CD8-positive, alpha-beta memory T cell (primary cell): ENCODE measurements around the gene COX7A2. TPM values are rescaled to one million over a fixed set of nuclear protein-coding genes. Genes with fewer than 3 reads are reported as not detected.

ENCODE experiments used
- CTCF ChIA-PET: fragments of 350-600 bp; sonication (Branson Sonifier 250); formaldehyde crosslinking; loops from one replicate; lab custom pipeline; 2021; ENCODE audit warnings: antibody characterized with exemption; lab: Charles Lee
- POLR2A ChIA-PET: fragments of 350-600 bp; sonication (Branson Sonifier 250); formaldehyde crosslinking; loops from one replicate; lab custom pipeline; 2021; ENCODE audit warnings: antibody characterized with exemption; lab: Charles Lee
- DNase-seq, 5 donors: peaks; one replicate each; pipeline versions ENCODE4 v3.0.0 to v3.0.0-alpha.2; 2020 to 2022; ENCODE audit warnings: mixed read lengths in 1 of 5
- H3K27ac ChIP-seq: one replicate; pipeline ENCODE4 v1.7.0; 2013; ENCODE audit warnings: low read depth, mild to moderate bottlenecking, low read length, moderate library complexity
- H3K27me3 ChIP-seq: 2 replicates; pipeline ENCODE4 v1.7.0; 2013; ENCODE audit warnings: low read length, mild to moderate bottlenecking; ENCODE audit not compliant: insufficient read depth, poor library complexity, severe bottlenecking
- H3K36me3 ChIP-seq: 2 replicates; pipeline ENCODE4 v1.7.0; 2013; ENCODE audit warnings: mild to moderate bottlenecking, low read length, moderate library complexity; ENCODE audit not compliant: insufficient read depth
- H3K4me1 ChIP-seq: 2 replicates; pipeline ENCODE4 v1.7.0; 2013; ENCODE audit warnings: mild to moderate bottlenecking, low read length, moderate library complexity; ENCODE audit not compliant: insufficient read depth
- H3K4me3 ChIP-seq: 2 replicates; pipeline ENCODE4 v1.7.0; 2013; ENCODE audit warnings: mild to moderate bottlenecking, low read length
- H3K9me3 ChIP-seq: 2 replicates; pipeline ENCODE4 v1.7.0; 2013; ENCODE audit warnings: mild to moderate bottlenecking, low read length
- H3K27ac Mint-ChIP-seq, 8 donors: one replicate each; pipeline ENCODE4 v1.8.0; 2020 to 2021; ENCODE audit warnings: mixed read lengths in 8 of 8, mild to moderate bottlenecking in 6 of 8, inconsistent platforms in 3 of 8, moderate library complexity in 3 of 8
- H3K27me3 Mint-ChIP-seq, 2 donors: one replicate each; pipeline ENCODE4 v1.8.0; 2020 to 2021; ENCODE audit warnings: mixed read lengths in 2 of 2, mild to moderate bottlenecking in 1 of 2, moderate library complexity in 1 of 2
- H3K36me3 Mint-ChIP-seq, 3 donors: one replicate each; pipeline ENCODE4 v1.8.0; 2020 to 2021; ENCODE audit warnings: mixed read lengths in 3 of 3, inconsistent platforms in 1 of 3, mild to moderate bottlenecking in 1 of 3
- H3K4me1 Mint-ChIP-seq, 3 donors: one replicate each; pipeline ENCODE4 v1.8.0; 2020 to 2021; ENCODE audit warnings: mixed read lengths in 3 of 3, inconsistent platforms in 1 of 3, mild to moderate bottlenecking in 1 of 3
- H3K4me3 Mint-ChIP-seq, 7 donors: one replicate each; pipeline ENCODE4 v1.8.0; 2020 to 2021; ENCODE audit warnings: mixed read lengths in 7 of 7, mild to moderate bottlenecking in 6 of 7, moderate library complexity in 4 of 7, inconsistent platforms in 2 of 7
- H3K9me3 Mint-ChIP-seq, 5 donors: one replicate each; pipeline ENCODE4 v1.8.0; 2020 to 2022; ENCODE audit warnings: mixed read lengths in 5 of 5, mild to moderate bottlenecking in 3 of 5, moderate library complexity in 2 of 5, inconsistent platforms in 1 of 5
- polyA plus RNA-seq: library from polyadenylated mRNA; unstranded; fragments of 300-500 nt; fragmentation: Illumina TruSeq; gene quantifications from one replicate; pipeline ENCODE4 v1.2.3, GENCODE V29; 2021
- total RNA-seq, 2 experiments: library from RNA; stranded (reverse); gene quantifications; one replicate each; pipeline ENCODE4 v1.2.3, GENCODE V29; 2021

Gene COX7A2
- total and polyA plus RNA-seq, 3 experiments from 2014 or later, result 504 to 853 (median 527) TPM

DNA sequence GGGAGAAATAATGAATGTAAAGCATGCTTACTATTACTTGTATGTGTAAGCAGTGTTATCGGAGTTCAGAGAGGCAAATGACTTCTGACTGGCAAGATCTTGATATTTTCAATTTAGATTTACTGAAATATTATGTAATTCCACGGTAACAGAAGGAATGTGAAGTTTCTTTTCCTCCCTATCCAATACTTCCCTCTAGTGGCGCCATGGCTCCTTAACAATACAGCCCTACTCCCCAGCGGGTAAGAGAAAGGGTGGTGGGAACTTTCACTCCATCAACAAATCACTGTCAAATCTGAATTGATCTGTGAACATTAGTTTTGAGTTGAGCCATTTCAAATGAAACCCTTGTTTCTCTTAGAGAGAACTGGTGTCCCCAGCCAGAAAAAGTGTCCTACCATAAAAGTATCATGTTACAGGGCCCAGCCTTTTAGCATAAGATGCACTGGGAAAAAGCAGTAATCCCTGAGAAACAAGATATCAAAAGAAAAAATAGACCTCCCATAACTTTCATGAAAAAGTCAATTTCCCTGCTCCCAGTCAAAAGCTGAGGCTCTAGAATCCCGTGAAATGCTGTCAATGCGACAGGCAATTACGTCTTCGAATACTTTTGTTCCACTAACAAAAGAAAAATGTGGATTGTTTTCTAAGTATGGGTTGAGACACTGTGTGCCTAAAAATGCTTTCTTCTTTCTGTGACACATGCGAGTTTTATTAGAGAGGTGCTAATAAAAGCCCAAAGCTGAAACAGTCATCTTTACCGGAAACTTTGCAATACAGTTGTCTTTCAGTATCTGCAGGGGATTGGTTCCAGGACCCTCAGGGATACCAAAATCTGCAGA is 12.9 kb downstream of the COX7A2 start:
- H3K27ac Mint-ChIP-seq, result no peak overlapping the region
- Histone ChIP-seq H3K27me3 (no peaks in the 10 kb centered on the region), H3K27ac (no peak overlapping the region), H3K4me3 (no peak overlapping the region), H3K36me3 (no peaks in the 10 kb centered on the region), H3K4me1 (no peaks in the 10 kb centered on the region), H3K9me3 (no peaks in the 10 kb centered on the region)
- no peaks in the 10 kb centered on the region for H3K27me3 Mint-ChIP-seq
- POLR2A ChIA-PET, result no interaction called here
- peaks cover 0 to 7% (median 0%) of the 10 kb centered on the region in 3 donors for H3K36me3 Mint-ChIP-seq
- no peak overlapping the region for H3K4me3 Mint-ChIP-seq
- CTCF ChIA-PET, result no interaction called here
- peaks cover 0 to 4% (median 3%) of the 10 kb centered on the region in 3 donors for H3K4me1 Mint-ChIP-seq
- DNase-seq, result no peak
- no peaks in the 10 kb centered on the region for H3K9me3 Mint-ChIP-seq

DNA sequence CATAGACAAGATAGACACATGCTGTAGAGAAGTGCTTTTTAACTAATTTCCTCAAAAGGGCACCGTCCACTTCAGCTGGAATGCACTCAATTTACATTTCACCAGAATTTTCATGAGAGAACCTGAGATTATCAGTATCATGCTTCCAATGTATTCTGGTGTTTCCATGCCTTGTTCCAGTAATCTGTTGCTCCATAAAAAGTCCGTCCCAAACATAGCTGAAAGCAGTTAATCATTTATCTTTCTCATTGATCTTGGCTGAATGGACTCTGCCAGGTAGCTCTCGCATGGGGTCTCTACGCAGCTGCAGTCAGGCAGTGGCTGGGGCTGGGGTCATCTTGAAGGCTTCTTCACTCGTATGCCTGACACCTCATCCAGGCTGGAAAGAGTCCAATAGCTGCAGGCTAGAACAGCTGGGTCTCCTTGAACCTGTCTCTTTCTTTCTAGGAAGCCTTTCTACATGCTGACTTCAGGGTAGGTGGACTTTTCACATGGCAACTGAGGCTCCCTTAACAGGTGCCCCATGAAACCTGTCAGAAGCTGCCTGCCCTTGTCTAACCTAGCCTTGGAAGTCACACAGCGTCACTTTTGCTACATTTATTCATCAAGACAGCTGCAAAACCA is 19.2 kb downstream of the COX7A2 start:
- H3K36me3 Mint-ChIP-seq, result no peaks in the 10 kb centered on the region
- peaks cover 12 to 41% of the 10 kb centered on the region in 2 donors for H3K27me3 Mint-ChIP-seq

DNA sequence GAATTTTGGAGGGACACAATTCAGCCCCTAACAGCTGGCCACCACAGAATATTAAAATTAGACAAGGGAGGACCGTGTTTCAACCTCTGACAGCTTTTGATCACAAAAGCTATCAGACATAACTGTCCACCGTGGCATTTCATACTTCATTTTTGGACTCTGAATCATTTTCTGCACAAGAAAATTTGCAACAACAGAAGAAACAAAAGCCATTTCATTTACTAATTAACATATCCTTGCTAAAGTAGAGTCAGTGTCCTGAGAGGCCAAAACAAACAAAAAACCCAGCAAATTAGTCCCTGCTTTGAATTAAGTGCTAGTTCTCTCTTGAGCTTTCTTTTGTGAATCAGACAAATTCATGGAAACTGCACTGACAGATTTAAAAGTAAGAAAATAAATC is 20.2 kb downstream of the COX7A2 start:
- no peak overlapping the region for H3K4me3 ChIP-seq
- H3K4me1 ChIP-seq, result no peaks in the 10 kb centered on the region
- peaks cover 15 to 45% of the 10 kb centered on the region in 2 donors for H3K27me3 Mint-ChIP-seq
- H3K4me3 Mint-ChIP-seq, result no peak overlapping the region
- H3K27ac Mint-ChIP-seq, result no peak overlapping the region
- no peaks in the 10 kb centered on the region for H3K9me3 Mint-ChIP-seq
- H3K9me3 ChIP-seq, result no peaks in the 10 kb centered on the region
- H3K36me3 ChIP-seq, result no peaks in the 10 kb centered on the region
- H3K27me3 ChIP-seq, result no peaks in the 10 kb centered on the region
- CTCF ChIA-PET, result interaction anchor here (1.5 kb wide), 1 partner anchor 14 kb away, joined by 4 read pairs; no protein-coding TSS in a partner anchor
- no peak for DNase-seq
- peaks cover 0 to 4% (median 3%) of the 10 kb centered on the region in 3 donors for H3K4me1 Mint-ChIP-seq
- POLR2A ChIA-PET, result no interaction called here
- H3K36me3 Mint-ChIP-seq, result no peaks in the 10 kb centered on the region
- no peak overlapping the region for H3K27ac ChIP-seq

More for the DNA sequence above, 19.2 kb downstream of the COX7A2 start:
- ChIA-PET CTCF (interaction anchor here (1.5 kb wide), 1 partner anchor 15 kb away, joined by 4 read pairs; no protein-coding TSS in a partner anchor), POLR2A (no interaction called here)
- Histone ChIP-seq H3K9me3 (no peaks in the 10 kb centered on the region), H3K27ac (no peak overlapping the region), H3K27me3 (no peaks in the 10 kb centered on the region), H3K4me3 (no peak overlapping the region), H3K4me1 (no peaks in the 10 kb centered on the region), H3K36me3 (no peaks in the 10 kb centered on the region)
- H3K27ac Mint-ChIP-seq, result no peak overlapping the region
- DNase-seq, result no peak
- H3K9me3 Mint-ChIP-seq, result no peaks in the 10 kb centered on the region
- peaks cover 0 to 4% (median 3%) of the 10 kb centered on the region in 3 donors for H3K4me1 Mint-ChIP-seq
- H3K4me3 Mint-ChIP-seq, result no peak overlapping the region

DNA sequence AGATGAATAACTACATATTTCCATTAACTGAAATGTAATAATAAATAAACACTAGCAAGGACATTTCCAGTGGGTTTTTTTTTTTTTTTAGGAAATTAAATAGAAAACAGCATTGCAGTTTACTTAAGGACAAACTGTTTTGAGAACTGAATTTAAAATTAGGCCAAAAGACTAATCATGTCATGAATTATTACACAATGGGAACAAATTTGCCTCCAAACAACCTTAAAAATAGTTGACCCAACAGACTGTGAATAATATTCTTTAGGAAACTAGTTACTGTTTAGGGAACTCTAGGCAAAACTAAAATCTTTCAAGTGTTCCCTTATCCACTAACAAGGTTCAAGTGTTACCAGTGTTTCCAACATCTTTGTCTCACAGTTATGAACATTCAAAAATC is 21.3 kb downstream of the COX7A2 start:
- Histone ChIP-seq H3K4me1 (no peaks in the 10 kb centered on the region), H3K27me3 (no peaks in the 10 kb centered on the region), H3K27ac (no peak overlapping the region), H3K4me3 (no peak overlapping the region), H3K9me3 (no peaks in the 10 kb centered on the region), H3K36me3 (no peaks in the 10 kb centered on the region)
- H3K27ac Mint-ChIP-seq, result no peak overlapping the region
- H3K4me3 Mint-ChIP-seq, result no peak overlapping the region
- peaks cover 0 to 4% (median 3%) of the 10 kb centered on the region in 3 donors for H3K4me1 Mint-ChIP-seq
- ChIA-PET POLR2A (no interaction called here), CTCF (no interaction called here)
- no peak for DNase-seq
- no peaks in the 10 kb centered on the region for H3K9me3 Mint-ChIP-seq
- H3K27me3 Mint-ChIP-seq, result peaks cover 23 to 56% of the 10 kb centered on the region in 2 donors
- no peaks in the 10 kb centered on the region for H3K36me3 Mint-ChIP-seq

DNA sequence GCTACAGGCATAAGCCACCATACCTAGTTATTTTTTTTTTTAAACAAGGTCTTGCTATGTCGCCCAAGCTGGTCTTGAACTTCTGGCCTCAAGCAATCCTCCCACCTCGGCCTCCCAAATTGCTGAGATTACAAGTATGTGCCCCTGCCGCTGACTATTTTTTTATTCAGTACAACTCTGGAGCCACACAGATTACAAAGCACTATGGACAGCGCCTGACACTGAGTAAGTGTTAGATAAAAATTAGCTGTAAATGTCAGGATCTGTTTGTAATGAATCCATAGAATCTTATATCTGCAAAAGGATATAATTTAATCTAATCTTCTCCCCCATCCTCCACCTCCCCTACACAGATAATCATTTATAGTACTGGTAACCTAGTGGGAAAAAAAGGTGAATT is 22.5 kb downstream of the COX7A2 start:
- peaks cover 0 to 3% (median 2%) of the 10 kb centered on the region in 3 donors for H3K4me1 Mint-ChIP-seq
- H3K9me3 Mint-ChIP-seq, result no peaks in the 10 kb centered on the region
- H3K4me3 Mint-ChIP-seq, result no peak overlapping the region
- no peak overlapping the region for H3K27ac Mint-ChIP-seq
- Histone ChIP-seq H3K36me3 (no peaks in the 10 kb centered on the region), H3K4me3 (no peak overlapping the region), H3K9me3 (no peaks in the 10 kb centered on the region), H3K27ac (no peak overlapping the region), H3K4me1 (no peaks in the 10 kb centered on the region), H3K27me3 (no peaks in the 10 kb centered on the region)
- CTCF ChIA-PET, result interaction anchor here (5.2 kb wide), 1 partner anchor 11 kb away, joined by 38 read pairs; no protein-coding TSS in a partner anchor
- no peaks in the 10 kb centered on the region for H3K36me3 Mint-ChIP-seq
- DNase-seq, result no peak
- peaks cover 28 to 65% of the 10 kb centered on the region in 2 donors for H3K27me3 Mint-ChIP-seq
- POLR2A ChIA-PET, result no interaction called here

DNA sequence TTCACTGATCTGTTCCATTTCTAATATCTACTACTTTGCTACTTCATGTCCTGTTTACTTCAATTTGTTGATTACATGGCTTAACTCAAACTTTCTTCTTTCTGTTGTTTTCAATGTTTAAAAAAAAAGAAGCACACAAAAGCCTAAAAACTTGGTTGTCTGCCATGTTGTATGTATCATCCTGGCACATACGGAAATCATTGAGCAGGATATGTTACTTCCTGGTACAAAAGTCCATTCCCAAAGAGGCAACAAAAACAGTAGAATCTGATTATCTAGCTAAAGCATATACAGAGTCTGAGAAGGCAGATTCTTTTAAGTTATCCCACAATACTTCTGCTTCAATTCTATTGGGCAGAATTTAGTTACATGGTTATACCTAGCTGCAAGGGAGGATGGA is 23.2 kb downstream of the COX7A2 start:
- Histone ChIP-seq H3K4me3 (no peak overlapping the region), H3K27me3 (peaks cover 3% of the 10 kb centered on the region), H3K9me3 (no peaks in the 10 kb centered on the region), H3K36me3 (no peaks in the 10 kb centered on the region), H3K27ac (no peak overlapping the region), H3K4me1 (no peaks in the 10 kb centered on the region)
- Mint-ChIP-seq H3K27ac (no peak overlapping the region), H3K4me1 (no peaks in the 10 kb centered on the region), H3K9me3 (no peaks in the 10 kb centered on the region), H3K36me3 (no peaks in the 10 kb centered on the region), H3K27me3 (peaks cover 28 to 72% of the 10 kb centered on the region in 2 donors), H3K4me3 (no peak overlapping the region)
- no peak for DNase-seq
- ChIA-PET CTCF (interaction anchor here (5.2 kb wide), 1 partner anchor 10 kb away, joined by 38 read pairs; no protein-coding TSS in a partner anchor), POLR2A (no interaction called here)

DNA sequence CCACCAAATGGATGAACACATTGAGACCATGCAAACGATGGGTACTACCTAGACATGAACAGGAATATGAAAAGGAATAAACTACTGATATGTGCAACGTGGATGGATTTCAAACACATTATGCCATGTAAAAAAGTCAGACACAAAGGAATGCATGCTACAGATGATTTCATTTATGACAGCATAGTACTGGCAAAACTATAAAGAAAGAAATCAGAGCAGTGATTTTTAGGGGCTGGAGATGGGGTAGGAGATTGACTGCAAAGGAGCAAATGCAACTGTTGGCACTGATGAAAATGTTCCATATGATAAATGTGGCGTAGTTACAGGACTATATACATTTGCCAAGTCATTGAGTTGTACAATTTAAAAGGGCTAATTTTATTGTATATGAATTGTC is 24.3 kb downstream of the COX7A2 start:
- Histone ChIP-seq H3K36me3 (no peaks in the 10 kb centered on the region), H3K27ac (no peak overlapping the region), H3K4me1 (no peaks in the 10 kb centered on the region), H3K27me3 (peaks cover 3% of the 10 kb centered on the region), H3K9me3 (no peaks in the 10 kb centered on the region), H3K4me3 (no peak overlapping the region)
- POLR2A ChIA-PET, result no interaction called here
- no peaks in the 10 kb centered on the region for H3K36me3 Mint-ChIP-seq
- H3K4me1 Mint-ChIP-seq, result no peaks in the 10 kb centered on the region
- H3K9me3 Mint-ChIP-seq, result no peaks in the 10 kb centered on the region
- no peak for DNase-seq
- no peak overlapping the region for H3K4me3 Mint-ChIP-seq
- CTCF ChIA-PET, result interaction anchor here (5.2 kb wide), 1 partner anchor 9 kb away, joined by 38 read pairs; no protein-coding TSS in a partner anchor
- peaks cover 26 to 65% of the 10 kb centered on the region in 2 donors for H3K27me3 Mint-ChIP-seq
- H3K27ac Mint-ChIP-seq, result no peak overlapping the region

DNA sequence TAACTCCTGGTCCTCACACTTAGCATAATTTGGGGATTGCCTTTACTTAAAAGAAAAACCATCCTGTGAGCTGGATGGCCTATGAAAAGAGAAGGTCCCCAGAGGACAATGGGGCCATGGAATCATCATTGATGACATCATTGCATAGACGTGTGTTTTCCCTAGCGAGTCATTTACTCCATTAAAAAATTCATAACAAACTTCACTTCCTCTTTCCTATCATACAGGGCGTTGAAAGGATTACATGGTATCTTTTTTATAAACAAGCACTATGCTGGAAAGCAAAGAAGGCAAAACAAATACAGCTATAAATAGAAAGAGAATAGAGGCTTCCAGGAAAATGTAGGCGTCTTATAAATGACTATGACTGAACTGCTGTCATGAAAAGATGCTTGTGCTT is 26.4 kb downstream of the COX7A2 start:
- no peaks in the 10 kb centered on the region for H3K4me1 ChIP-seq
- H3K4me3 Mint-ChIP-seq, result no peak overlapping the region

More for the DNA sequence above, 26.4 kb downstream of the COX7A2 start:
- Histone ChIP-seq H3K27ac (no peak overlapping the region), H3K4me3 (no peak overlapping the region), H3K27me3 (peaks cover 3% of the 10 kb centered on the region), H3K9me3 (no peaks in the 10 kb centered on the region), H3K36me3 (no peaks in the 10 kb centered on the region)
- Mint-ChIP-seq H3K4me1 (no peaks in the 10 kb centered on the region), H3K27ac (no peak overlapping the region), H3K27me3 (peaks cover 25 to 58% of the 10 kb centered on the region in 2 donors), H3K9me3 (no peaks in the 10 kb centered on the region), H3K36me3 (no peaks in the 10 kb centered on the region)
- CTCF ChIA-PET, result interaction anchor here (5.2 kb wide), 1 partner anchor 7 kb away, joined by 38 read pairs; no protein-coding TSS in a partner anchor
- DNase-seq, result no peak
- POLR2A ChIA-PET, result no interaction called here
